ENCODE results near the gene CITED2.

DNA sequence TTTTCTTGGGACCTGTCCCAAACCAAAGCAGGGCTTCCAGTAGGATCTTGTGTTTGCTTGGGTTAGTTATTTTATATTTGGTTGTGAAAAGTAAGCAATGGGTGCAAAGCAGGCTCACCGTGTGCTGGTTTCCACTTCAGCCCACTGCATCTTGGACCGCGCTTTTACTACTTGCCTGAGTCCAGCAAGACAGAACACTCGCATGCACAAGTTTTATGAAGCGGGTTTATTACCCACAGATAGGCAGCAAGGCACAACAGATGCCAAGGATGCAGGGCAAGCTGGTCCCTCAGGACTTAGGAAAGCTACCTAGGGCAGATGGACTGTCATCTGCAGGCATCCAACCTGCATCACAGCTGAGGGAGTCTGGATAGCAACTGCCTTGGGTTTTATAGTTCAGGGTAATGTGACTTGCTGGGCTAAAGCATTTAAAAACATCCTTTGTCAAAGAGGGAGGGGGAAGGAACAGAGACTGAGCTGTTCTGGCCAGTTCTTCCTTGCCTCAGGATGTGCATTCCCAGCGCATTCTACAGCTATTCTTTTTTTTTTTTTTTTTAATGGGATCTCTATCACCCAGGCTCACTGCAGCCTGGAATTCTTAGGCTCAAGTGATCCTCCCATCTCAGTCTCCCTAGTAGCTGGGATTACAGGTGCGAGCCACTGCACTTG is 18.5 kb downstream of the CITED2 start:
- TF ChIP-seq, protein P1, sequence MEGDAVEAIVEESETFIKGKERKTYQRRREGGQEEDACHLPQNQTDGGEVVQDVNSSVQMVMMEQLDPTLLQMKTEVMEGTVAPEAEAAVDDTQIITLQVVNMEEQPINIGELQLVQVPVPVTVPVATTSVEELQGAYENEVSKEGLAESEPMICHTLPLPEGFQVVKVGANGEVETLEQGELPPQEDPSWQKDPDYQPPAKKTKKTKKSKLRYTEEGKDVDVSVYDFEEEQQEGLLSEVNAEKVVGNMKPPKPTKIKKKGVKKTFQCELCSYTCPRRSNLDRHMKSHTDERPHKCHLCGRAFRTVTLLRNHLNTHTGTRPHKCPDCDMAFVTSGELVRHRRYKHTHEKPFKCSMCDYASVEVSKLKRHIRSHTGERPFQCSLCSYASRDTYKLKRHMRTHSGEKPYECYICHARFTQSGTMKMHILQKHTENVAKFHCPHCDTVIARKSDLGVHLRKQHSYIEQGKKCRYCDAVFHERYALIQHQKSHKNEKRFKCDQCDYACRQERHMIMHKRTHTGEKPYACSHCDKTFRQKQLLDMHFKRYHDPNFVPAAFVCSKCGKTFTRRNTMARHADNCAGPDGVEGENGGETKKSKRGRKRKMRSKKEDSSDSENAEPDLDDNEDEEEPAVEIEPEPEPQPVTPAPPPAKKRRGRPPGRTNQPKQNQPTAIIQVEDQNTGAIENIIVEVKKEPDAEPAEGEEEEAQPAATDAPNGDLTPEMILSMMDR (IDR thresholded peaks at IDR 0.05) = no peak
- no peak for TF ChIP-seq POLR2A (IDR thresholded peaks at IDR 0.05)
